GM12864 (cell line): ENCODE measurements around the gene WNT3.
"Not testable (repeated sequence)": the region's sequence is repeated elsewhere in the genome, so short reads cannot be mapped to it uniquely, and the experiment has no call there.

Source experiments
- DNase-seq: peaks from one replicate; pipeline ENCODE4 v3.0.0-alpha.2; 2011; ENCODE audit warnings: low read depth
- H3K4me3 ChIP-seq: 2 replicates; pipeline ENCODE4 v1.5.1; 2011; ENCODE audit warnings: mild to moderate bottlenecking, low read depth, low read length, control low read depth
- CTCF ChIP-seq: IDR thresholded peaks from 2 replicates; pipeline ENCODE4 v1.5.1; 2011; ENCODE audit warnings: low read depth, mild to moderate bottlenecking, moderate library complexity, low read length, control low read depth, inconsistent platforms; ENCODE audit errors: missing control alignments

Gene WNT3

GRCh38 chr17:46770818-46771560 lies 47.5 kb downstream of the WNT3 start:
- H3K4me3 ChIP-seq = peak overlapping the region; percentile 30
- DNase-seq = no peak
- TF ChIP-seq CTCF = no peak

GRCh38 chr17:46770439-46770817 lies 48.1 kb downstream of the WNT3 start:
- no peak overlapping the region for H3K4me3 ChIP-seq
- TF ChIP-seq CTCF = no peak
- DNase-seq = no peak

- no peak for TF ChIP-seq CTCF
- no peak overlapping the region for H3K4me3 ChIP-seq
- DNase-seq = no peak
Measured at GRCh38 chr17:46769531-46770438, 48.7 kb downstream of the WNT3 start.

GRCh38 chr17:46768896-46769295 lies 49.6 kb downstream of the WNT3 start:
- not testable (repeated sequence) for H3K4me3 ChIP-seq, DNase-seq

GRCh38 chr17:46768540-46768870 lies 50.0 kb downstream of the WNT3 start:
- no peak for TF ChIP-seq CTCF
- no peak overlapping the region for H3K4me3 ChIP-seq
- DNase-seq = no peak

- DNase-seq = no peak
- TF ChIP-seq CTCF = no peak
- no peak overlapping the region for H3K4me3 ChIP-seq
Measured at GRCh38 chr17:46766493-46767491, 51.7 kb downstream of the WNT3 start.

- TF ChIP-seq CTCF = no peak
- no peak for DNase-seq
- no peak overlapping the region for H3K4me3 ChIP-seq
Measured at GRCh38 chr17:46765453-46765852, 53.0 kb downstream of the WNT3 start.
